ENCODE measurements around the gene UQCC3.

DNA sequence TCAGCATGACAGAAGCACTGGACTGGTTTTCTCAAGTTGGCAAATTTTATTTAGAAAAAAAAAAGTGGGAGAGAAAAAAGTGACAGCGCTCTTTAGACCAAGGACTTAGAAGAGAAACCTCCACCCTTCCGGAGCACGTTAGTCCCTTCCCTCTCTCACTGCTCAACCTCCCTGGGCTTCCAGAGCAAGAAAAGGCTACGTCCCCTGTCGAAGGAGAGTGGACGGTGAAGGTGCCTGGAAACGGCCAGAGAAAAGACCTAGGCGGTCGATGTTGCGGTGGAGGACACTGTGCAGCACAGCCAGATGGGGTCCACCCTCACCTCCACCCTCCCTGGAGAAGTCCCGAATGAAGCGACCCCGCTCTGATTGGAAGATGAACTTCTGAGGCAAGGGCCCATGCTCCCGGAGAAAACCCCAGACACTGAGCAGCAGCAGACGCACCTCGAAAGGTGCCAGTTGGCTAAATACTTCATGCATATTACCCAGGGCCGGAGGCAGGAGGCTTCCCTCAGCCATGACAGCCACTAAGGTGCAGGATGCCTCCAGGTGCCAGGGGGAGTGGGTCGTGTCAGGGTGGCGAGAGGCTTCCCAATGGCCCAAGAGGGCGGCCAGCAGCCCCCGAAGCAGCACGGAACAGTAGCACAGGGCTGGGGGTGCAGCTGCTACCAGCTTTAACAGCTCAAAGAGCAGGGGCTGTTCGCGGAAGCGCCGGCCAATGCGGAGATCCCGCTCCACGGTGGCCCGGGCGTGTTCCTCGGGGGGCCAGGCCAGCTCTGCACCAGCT, 24.5 kb upstream of the UQCC3 start:
- TF ChIP-seq GATA2 (IDR thresholded peaks at IDR 0.05; ENCODE audit: low read depth, low read length) (no peak), GATA3 (IDR thresholded peaks at IDR 0.05; ENCODE audit: low read depth, low read length) (no peak)

Measured in SH-SY5Y (cell line).